Type B pancreatic cell (in vitro differentiated cells): ENCODE results near the gene MYCBP2. TPM values are rescaled to one million over a fixed set of nuclear protein-coding genes. Genes with fewer than 3 reads are reported as not detected.

Experiments
- DNase-seq: peaks from one replicate; pipeline ENCODE4 v3.0.0; 2021; ENCODE audit warnings: mixed read lengths; ENCODE audit not compliant: unreplicated experiment; ENCODE audit errors: extremely low spot score
- H3K27ac Mint-ChIP-seq: 2 replicates; pipeline ENCODE4 v1.8.0; 2021; ENCODE audit warnings: mild to moderate bottlenecking, mixed read lengths
- H3K27me3 Mint-ChIP-seq: 2 replicates; pipeline ENCODE4 v1.8.0; 2021; ENCODE audit warnings: mixed read lengths
- H3K36me3 Mint-ChIP-seq: 2 replicates; pipeline ENCODE4 v1.8.0; 2021; ENCODE audit warnings: mixed read lengths
- H3K4me1 Mint-ChIP-seq: one replicate; pipeline ENCODE4 v1.8.0; 2021; ENCODE audit warnings: mixed read lengths; ENCODE audit not compliant: unreplicated experiment
- H3K4me3 Mint-ChIP-seq: 2 replicates; pipeline ENCODE4 v1.8.0; 2021; ENCODE audit warnings: mild to moderate bottlenecking, mixed read lengths
- H3K9me3 Mint-ChIP-seq: 2 replicates; pipeline ENCODE4 v1.8.0; 2021; ENCODE audit warnings: mixed read lengths
- total RNA-seq: library from RNA; stranded (reverse); gene quantifications from 2 replicates; pipeline ENCODE4 v1.2.1, GENCODE V29; 2021; ENCODE audit warnings: low replicate concordance
- TF ChIP-seq, protein P1 (sequence below): fragments of 200-600 bp; sonication (generic); conservative IDR thresholded peaks from 2 replicates; pipeline ENCODE4 v1.5.0; 2021; ENCODE audit warnings: antibody characterized with exemption, mild to moderate bottlenecking

MYCBP2 gene
- total RNA-seq, 1 donor from 2014 or later: 71.7 TPM

DNA sequence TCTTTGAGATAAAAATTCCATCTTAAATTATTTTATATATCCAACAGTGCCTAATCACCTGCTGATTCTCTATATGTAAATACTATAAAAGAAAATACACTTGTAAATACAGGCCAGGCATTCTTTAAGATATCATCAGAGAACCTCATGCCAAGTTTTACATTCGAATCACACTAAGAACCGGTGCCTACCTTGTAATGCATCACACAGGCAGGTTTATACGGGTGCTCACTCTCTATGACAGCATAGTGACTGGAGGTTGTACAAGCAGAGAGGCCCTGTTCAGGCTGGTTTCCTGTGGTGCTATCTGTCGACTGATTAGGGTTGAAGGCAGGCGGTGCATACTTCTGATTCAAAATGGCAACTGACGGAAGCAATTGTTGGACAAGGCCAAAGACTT is 158.7 kb downstream of the MYCBP2 start:
- Mint-ChIP-seq H3K9me3 (no peaks in the 10 kb centered on the region), H3K27ac (no peak overlapping the region), H3K4me3 (no peak overlapping the region), H3K27me3 (no peaks in the 10 kb centered on the region), H3K4me1 (no peaks in the 10 kb centered on the region), H3K36me3 (peaks cover 37% of the 10 kb centered on the region)
- TF ChIP-seq, protein P1, sequence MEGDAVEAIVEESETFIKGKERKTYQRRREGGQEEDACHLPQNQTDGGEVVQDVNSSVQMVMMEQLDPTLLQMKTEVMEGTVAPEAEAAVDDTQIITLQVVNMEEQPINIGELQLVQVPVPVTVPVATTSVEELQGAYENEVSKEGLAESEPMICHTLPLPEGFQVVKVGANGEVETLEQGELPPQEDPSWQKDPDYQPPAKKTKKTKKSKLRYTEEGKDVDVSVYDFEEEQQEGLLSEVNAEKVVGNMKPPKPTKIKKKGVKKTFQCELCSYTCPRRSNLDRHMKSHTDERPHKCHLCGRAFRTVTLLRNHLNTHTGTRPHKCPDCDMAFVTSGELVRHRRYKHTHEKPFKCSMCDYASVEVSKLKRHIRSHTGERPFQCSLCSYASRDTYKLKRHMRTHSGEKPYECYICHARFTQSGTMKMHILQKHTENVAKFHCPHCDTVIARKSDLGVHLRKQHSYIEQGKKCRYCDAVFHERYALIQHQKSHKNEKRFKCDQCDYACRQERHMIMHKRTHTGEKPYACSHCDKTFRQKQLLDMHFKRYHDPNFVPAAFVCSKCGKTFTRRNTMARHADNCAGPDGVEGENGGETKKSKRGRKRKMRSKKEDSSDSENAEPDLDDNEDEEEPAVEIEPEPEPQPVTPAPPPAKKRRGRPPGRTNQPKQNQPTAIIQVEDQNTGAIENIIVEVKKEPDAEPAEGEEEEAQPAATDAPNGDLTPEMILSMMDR: no peak
- no peak for DNase-seq

DNA sequence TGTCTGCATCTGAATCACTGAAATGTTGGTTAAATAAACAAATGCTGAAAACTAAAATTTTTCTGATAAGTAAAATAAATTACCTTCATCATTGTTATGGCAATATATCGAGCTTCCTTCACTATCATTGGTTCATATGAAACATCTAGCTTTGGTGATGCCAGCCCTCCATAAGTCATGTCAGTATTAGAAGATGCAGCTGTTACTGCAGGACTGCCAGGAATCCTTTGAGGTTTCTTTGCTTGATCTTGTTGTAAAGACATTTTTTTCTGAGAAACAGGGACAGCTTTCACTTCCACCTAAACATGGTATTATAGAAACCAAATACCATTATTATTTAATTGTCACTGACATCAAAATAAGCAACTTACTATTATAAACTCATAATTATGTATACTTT is 176.2 kb downstream of the MYCBP2 start:
- peaks cover 30% of the 10 kb centered on the region for H3K36me3 Mint-ChIP-seq
- TF ChIP-seq, protein P1: no peak
- H3K27me3 Mint-ChIP-seq: no peaks in the 10 kb centered on the region
- no peaks in the 10 kb centered on the region for H3K9me3 Mint-ChIP-seq
- H3K4me1 Mint-ChIP-seq: no peaks in the 10 kb centered on the region
- DNase-seq: no peak
- H3K27ac Mint-ChIP-seq: no peak overlapping the region
- no peak overlapping the region for H3K4me3 Mint-ChIP-seq

GRCh38 chr13:77143431-77143830 is 183.5 kb downstream of the MYCBP2 start:
- no peaks in the 10 kb centered on the region for H3K4me1 Mint-ChIP-seq
- no peaks in the 10 kb centered on the region for H3K27me3 Mint-ChIP-seq
- H3K9me3 Mint-ChIP-seq: no peaks in the 10 kb centered on the region
- H3K27ac Mint-ChIP-seq: no peak overlapping the region
- TF ChIP-seq, protein P1: no peak
- no peak for DNase-seq
- H3K36me3 Mint-ChIP-seq: peaks cover 21% of the 10 kb centered on the region
- H3K4me3 Mint-ChIP-seq: no peak overlapping the region

- Mint-ChIP-seq H3K36me3 (peaks cover 39% of the 10 kb centered on the region), H3K9me3 (no peaks in the 10 kb centered on the region), H3K27ac (no peak overlapping the region), H3K27me3 (no peaks in the 10 kb centered on the region), H3K4me1 (no peaks in the 10 kb centered on the region), H3K4me3 (no peak overlapping the region)
- no peak for DNase-seq
- TF ChIP-seq, protein P1: no peak
Measured at GRCh38 chr13:77139306-77139705, 187.6 kb downstream of the MYCBP2 start.

- Mint-ChIP-seq H3K27me3 (no peaks in the 10 kb centered on the region), H3K4me3 (no peak overlapping the region), H3K9me3 (no peaks in the 10 kb centered on the region), H3K36me3 (peaks cover 39% of the 10 kb centered on the region), H3K4me1 (no peaks in the 10 kb centered on the region), H3K27ac (no peak overlapping the region)
- DNase-seq: no peak
- TF ChIP-seq, protein P1: no peak
Measured at GRCh38 chr13:77138813-77139212, 188.1 kb downstream of the MYCBP2 start.

GRCh38 chr13:77136902-77137420 is 189.9 kb downstream of the MYCBP2 start:
- Mint-ChIP-seq H3K36me3 (peaks cover 46% of the 10 kb centered on the region), H3K4me3 (no peak overlapping the region), H3K27me3 (no peaks in the 10 kb centered on the region), H3K27ac (no peak overlapping the region), H3K9me3 (no peaks in the 10 kb centered on the region), H3K4me1 (no peaks in the 10 kb centered on the region)
- TF ChIP-seq, protein P1: no peak
- no peak for DNase-seq
